ENCODE measurements around the gene LRRK2.
"Not testable (repeated sequence)": the region's sequence is repeated elsewhere in the genome, so short reads cannot be mapped to it uniquely, and the experiment has no call there.

LRRK2 gene

DNA sequence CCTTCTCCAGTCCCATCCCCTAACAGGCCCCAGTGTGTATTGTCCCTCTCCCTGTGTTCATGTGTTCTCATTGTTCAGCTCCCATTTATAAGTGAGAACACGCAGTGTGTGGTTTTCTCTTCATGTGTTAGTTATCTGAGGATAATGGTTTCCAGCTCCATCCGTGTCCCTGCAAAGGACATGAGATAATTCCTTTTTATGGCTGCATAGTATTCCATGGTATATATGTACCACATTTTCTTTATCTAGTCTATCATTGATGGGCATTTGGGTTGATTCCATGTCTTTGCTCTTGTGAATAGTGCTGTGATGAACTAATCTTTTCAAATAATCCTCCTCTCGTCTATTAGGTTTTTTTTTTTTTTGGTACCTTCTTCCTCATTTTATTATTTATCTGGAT lies 25.9 kb downstream of the LRRK2 start:
- DNase-seq, result not testable (repeated sequence)

DNA sequence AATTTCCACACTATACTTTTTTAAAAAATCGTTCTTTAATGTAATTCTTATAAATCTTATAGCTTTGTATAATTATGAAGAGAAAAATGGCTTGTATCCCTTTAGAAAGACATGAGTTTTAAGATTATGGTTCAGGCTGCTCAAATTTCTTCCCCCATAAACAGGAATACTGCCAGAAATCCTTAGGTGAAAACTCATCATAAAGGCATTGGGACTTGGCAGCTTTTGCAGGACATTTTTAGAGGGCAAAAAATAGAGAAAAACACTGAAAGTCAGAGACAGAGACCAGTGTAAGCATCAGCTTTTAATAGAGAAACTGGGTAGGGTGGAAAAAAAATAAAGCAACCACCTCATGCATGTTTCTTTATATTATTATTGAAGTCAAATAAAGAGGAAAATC lies 29.1 kb downstream of the LRRK2 start:
- no peak for DNase-seq

DNA sequence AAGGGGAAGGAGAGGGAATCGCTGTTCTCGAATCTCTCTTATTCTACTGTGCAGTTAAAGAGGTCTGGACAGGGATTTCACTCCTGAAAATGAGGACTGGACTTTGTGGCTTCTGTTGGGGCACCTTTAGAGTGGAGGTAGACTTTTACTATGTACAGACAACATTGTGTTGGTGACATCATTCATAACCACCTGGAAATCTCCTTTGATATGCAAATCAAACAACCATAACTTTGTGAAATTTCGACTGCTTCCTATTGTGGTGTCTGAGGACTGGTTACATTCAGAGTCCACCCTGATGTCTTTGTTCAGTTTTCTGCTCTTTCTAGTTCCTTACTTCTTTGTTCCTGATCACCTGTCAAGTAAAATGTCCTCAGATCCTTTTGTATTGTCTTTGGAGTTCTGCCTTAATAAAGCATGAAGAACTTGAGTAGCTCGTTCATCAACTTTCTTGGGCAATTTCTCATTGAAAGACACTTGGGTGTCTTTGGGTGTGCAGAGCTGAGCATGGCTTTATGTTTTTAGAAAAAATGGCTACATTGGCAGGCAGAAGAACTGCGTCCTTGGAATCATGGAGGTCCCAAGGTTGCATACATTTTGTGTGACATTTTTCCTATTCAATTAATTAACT lies 29.8 kb downstream of the LRRK2 start:
- DNase-seq, result no peak

DNA sequence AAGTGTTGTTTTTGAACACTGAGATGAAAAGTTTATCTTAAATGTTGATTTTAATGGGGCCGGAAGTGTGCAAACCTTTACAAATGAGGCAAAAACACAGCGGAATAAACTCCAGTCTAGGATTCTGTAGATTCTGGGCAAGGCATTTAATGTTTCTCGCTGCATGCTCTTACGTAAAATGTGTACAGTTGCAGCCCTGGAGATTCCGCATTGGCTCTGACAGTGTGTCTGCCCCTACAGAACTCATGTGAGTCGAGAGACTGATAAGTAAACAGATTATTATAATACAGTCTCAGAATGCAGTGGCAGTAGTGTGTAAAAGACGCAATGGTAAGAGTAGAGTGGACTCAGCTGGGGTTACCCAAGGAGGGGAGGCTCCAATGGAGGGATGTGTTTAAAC lies 33.6 kb downstream of the LRRK2 start:
- no peak for DNase-seq

DNA sequence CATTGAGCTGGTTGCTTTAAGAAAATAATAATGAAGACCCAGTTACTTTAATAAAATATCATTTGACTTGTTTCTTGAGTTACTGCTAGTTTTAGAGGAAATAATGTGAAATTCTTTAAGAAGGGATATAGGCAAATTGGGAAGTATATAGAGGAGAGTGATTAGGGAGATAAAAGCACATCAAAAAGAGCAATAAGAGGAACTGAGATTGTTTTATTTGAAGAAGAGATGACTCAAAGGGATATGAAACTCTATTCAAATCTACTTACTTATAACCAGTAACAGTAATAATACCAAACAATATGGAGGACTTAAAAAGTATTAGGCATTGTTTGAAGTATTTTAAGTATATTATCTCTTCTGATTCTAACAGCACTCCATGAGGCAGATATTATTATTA lies 37.1 kb downstream of the LRRK2 start:
- DNase-seq, result no peak

DNA sequence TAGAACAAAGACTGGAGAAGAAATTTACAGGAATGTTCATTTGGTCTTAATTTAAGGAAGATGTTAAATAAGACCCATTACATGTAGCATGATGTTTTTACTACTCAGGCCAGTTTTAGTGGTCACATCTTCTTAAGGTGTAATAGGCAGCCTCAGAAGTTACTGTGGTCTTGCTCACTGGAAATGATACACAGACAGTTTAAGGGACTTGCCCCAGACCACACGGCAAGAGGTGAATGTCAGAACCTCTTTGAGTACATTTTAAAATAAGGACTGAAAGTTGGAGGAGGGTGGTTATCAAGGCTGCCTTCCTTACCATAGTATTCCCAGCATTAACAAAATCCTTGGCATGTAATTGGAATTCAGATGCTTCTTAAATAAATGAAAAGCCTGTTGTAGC lies 37.9 kb downstream of the LRRK2 start:
- no peak for DNase-seq

DNA sequence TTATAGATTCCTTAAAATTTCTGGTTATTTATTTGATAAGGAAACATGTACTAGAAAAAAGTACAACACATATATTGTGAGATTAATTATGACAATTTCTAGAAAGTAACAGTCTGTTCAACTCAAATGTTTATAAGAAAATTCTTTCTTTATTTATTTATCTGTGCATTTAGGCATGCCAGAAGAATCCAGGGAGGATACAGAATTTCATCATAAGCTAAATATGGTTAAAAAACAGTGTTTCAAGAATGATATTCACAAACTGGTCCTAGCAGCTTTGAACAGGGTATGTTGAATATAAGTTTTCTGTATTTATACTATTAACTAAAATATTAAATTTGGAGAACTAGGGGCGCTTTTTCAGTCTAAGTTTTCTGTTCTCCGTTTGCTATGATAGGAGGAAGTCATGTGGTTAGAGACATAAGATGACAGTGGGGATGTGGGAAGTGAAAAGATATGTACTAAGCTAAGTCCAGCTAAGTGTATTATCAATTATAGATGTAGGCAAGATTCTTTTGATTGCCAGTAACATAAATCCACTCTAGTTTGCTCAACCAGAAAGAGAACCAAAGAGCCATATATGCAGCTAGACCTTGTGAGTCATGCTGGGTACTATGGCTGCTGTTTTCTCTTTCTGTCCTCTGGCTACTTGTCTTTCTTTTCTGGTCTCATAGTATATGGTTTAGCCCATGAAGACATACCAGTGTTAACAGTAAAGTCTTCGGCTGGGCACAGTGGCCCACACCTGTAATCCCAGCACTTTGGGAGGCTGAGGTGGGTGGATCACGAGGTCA lies 39.0 kb downstream of the LRRK2 start:
- DNase-seq, result no peak

DNA sequence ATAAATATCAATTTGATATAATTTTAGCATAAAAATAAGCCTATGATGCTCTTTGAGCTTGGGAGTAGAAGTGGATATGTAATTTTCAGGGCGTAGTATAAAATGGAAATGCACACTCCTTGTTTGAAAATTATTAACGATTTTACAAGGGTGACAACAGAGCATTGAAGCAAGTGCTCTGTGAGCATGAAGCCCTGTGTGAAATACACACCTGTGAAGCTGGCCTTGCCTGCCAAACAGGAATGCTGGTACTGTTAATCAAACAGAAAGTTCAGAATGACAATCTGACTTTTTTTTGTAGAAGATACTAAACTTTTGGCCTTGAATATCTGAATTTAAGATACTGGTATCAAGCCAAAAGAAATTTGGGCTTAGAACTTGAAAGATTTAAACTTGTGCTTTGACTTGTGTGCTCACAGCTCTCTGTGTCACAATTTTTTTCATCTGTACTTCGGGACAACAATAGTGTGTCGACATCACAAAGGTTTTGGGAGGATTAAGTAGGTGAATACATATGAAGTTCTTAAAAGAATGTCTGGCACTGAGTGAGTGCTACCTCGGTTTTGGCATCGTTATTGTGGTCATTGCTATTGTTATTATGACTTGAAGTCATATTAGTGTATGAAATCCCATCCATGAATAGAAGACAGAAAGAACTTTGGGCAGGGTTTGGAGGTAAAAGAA lies 47.3 kb downstream of the LRRK2 start:
- DNase-seq, result no peak

DNA sequence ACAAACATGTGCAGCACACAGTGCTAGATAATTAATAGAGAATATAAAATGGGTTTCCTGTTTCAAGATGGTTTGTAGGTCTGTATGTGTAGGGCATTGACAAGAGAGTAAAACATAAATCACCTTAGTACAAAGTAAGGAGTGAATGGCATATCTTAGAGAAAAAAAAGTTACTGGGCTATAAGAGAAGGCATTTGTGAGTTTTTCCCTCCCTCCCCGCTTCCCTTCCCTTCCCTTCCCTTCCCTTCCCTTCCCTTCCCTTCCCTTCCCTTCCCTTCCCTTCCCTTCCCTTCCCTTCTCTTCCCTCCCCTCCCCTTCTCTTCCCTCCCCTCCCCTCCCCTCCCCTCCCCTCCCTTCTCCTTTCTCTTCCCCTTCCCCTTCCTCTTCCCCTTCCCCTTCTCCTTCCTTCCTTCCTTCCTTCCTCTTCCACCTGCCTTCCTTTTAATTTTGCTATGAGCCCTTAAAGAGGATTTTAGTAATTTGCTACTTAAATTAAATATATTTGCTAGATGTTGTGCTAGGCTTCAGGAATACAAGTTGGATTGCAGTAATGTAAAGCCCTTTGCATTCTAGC lies 57.1 kb downstream of the LRRK2 start:
- no peak for DNase-seq

DNA sequence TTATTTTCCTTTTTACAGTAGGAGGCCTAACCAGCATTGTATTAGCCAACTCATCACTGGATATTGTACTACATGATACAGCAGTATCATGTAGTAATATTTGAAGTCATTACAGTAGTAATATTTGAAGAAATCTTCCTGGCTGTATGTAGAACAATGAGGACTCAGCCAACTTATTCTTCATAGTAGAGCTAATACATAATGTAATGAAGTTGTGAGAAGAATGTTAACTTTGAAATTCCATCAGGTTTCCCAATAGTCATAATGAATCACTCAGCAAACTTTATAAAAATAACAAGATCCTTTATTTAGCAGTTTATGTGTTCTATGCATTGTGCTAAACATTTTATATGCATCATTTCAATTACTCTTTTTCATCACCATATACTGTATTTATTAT lies 61.8 kb downstream of the LRRK2 start:
- DNase-seq, result no peak

DNA sequence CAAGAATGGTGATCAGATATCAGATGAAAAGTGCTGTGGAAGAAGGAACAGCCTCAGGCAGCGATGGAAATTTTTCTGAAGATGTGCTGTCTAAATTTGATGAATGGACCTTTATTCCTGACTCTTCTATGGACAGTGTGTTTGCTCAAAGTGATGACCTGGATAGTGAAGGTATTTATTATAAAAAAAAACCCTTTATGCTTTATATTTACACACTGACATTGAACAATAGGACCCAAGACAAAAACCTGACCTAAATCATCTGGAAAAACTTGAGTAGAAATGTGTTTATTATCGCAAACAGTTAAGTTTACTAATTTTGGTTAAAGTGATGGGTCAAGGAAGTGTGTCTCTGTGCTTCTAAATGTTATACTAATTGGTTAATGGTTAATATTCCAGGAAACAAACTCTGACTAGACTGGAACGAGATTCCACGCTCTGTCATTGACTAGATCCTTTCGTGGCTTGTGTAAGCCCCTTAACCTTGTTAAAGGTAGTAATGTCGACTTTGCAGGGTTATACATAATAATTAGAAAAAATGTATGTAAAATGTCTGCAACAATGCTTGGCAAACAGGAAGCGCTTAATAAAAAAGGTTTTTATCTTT lies 62.7 kb downstream of the LRRK2 start:
- no peak for DNase-seq

DNA sequence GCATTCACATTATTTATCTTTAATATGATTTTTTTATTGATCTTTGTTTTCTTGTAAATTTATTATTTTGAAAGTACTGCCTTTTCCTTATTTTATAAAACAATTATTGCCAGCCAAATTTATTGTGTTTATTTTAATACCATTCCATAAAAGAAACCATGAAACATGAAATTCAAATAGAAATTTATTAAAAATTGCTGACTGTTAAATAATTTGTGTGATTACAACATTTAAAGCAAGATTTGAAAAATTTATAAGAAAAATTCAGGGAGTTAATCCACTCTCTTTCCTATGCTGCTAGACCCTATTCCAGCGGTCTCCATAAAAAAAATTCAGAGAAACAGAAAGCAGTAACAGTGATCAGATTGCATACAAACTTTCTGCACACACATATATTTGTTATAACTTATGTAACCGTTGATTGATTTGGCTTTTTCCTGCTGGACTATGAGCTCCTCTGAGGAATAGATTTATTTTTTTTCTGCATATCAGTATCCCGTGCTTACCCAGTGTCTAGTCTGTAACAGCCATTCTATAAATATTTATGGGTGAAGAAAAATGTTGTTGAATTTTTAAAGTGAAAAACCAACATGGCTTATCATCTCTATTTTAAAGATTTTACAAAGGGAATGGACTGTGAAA lies 68.1 kb downstream of the LRRK2 start:
- DNase-seq, result no peak

DNA sequence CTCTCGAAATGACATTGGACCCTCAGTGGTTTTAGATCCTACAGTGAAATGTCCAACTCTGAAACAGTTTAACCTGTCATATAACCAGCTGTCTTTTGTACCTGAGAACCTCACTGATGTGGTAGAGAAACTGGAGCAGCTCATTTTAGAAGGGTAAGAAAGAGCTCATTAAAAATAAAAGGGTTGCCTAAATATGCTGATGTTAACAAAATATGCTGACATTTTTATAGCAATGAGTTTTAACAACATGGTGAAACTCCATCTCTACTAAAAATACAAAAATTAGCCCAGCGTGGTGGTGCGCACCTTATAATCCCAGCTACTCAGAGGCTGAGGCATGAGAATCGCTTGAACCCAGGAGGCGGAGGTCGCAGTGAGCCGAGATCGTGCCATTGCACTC lies 73.5 kb downstream of the LRRK2 start:
- no peak for DNase-seq

DNA sequence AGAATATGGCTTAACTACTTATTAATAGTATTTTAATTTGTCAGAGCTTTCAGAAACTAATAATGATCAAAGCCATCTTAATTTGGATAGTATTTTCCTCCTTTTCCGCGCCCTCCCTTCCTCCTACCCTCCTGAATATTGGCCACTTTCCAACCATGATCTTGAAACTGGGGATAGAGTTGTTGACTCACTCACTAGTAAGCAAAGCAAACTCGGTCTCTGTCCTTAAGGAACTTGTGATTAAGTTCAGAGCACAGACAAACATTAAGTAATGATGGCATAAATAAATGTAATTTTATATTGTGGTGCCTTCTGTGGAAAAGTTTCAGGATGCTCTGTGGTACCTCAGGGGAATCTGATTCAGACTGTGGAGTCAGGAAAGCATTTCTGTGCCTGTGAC lies 75.7 kb downstream of the LRRK2 start:
- no peak for DNase-seq

DNA sequence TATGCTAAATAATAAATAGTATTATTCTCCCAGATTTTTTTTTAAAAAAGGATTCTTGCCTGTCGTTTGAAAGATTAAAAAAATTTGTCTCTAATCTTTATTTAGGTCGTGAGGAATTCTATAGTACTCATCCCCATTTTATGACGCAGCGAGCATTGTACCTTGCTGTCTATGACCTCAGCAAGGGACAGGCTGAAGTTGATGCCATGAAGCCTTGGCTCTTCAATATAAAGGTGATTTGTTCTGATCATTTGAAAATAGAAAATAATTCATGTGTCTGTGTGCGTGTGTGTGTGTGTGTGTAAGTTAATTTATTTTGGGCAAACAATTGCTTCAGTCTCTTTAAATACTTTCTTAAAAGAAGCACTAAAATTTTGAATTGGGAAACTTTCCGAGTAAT lies 84.2 kb downstream of the LRRK2 start:
- DNase-seq, result no peak

DNA sequence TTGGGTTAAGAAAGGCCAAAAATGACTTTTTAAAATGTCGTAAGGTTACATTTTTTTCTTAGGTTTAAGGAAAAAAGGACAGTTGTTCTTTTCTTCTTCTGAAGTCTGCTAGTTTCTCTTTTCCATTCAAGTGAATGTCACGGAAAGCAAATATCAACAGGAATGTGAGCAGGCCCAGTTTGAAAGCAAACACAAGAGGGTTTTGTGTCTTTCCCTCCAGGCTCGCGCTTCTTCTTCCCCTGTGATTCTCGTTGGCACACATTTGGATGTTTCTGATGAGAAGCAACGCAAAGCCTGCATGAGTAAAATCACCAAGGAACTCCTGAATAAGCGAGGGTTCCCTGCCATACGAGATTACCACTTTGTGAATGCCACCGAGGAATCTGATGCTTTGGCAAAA lies 85.4 kb downstream of the LRRK2 start:
- DNase-seq, result no peak

DNA sequence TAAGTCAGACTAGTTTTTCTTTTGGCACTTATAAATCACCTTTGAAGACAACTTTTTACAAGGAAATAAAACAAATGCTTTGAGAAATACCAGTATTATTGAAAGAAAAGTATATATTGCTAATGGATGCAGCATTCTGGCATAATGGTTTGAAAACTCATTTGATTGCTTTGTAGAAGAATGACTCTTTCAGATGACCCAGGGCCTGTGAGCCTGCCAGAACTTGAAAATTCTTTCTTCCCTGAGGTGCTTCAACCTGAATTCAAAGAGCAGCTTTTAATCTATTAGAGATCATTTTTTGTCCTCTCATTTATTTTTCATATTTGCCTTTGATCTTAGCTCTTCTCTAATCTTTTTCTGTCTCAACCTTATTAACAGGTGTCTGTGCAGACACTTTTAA lies 87.4 kb downstream of the LRRK2 start:
- DNase-seq, result no peak

DNA sequence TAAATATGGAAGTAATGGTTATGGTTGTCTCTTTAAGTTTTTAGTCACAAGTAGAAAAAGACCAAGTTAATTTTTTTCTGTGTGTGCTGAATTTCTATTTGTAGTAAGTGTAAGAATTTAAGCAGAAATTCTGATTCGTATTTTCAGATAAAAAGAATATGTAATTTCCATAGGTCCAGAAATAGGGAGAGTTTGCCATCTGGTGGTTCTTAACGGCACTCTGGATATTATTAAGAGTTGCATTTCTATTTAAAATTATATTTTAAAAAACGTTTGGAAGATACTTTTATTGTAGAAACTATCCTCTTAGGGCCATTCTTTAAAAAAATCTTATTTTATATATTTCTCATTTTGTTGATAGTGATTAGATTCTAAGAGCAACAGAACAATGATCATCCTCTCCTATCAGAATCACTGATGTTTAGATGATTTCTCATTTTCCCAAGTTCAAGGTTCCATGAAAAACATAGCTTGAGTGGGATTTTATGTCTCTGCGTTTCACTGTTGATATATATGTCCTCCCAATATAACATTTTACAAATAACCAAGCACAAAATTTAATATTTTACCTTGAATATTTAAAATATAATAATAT lies 88.3 kb downstream of the LRRK2 start:
- DNase-seq, result no peak

DNA sequence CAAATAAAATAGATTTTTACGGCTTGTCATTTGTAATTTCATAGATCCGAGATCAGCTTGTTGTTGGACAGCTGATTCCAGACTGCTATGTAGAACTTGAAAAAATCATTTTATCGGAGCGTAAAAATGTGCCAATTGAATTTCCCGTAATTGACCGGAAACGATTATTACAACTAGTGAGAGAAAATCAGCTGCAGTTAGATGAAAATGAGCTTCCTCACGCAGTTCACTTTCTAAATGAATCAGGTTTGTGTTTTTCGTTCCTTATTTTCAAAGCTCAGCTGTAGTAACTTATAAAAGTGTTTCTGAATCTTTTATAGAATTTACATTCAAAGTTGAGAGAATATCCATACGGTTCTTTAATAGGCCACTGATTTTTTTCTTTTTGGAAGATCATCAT lies 89.1 kb downstream of the LRRK2 start:
- no peak for DNase-seq

DNA sequence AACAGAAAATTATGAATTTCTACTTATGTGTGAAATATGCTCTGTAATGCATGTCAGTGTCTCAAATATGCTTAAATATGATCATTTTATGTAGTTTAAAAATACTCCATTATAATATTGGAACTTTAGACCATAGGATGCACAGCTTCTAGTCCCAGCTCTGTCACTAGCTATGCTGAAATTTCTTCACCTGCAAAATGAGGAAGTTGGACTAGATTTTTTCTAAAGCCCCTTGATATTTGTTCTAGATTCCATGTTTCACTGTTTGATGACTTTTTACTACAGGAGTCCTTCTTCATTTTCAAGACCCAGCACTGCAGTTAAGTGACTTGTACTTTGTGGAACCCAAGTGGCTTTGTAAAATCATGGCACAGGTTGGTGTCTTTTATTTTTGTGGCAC lies 90.1 kb downstream of the LRRK2 start:
- DNase-seq, result no peak

DNA sequence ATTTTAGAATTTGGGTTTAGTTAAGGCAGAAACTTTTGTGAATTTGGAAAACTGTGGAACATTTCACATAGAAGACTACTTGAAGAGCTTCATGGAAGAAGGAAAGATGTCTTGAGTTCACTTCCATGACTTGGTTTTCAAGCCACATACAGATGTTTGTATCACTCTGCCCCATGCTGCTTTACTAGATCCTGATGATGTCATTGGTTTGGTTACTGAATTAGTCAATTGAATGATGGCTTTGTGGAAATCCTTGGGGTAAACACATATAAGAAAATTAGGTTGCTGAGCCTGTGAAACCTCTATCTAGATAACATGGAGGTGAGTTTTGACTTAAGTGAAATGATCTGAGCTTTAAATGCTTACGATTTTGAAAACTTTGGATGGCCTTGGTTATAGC lies 90.6 kb downstream of the LRRK2 start:
- DNase-seq, result no peak

DNA sequence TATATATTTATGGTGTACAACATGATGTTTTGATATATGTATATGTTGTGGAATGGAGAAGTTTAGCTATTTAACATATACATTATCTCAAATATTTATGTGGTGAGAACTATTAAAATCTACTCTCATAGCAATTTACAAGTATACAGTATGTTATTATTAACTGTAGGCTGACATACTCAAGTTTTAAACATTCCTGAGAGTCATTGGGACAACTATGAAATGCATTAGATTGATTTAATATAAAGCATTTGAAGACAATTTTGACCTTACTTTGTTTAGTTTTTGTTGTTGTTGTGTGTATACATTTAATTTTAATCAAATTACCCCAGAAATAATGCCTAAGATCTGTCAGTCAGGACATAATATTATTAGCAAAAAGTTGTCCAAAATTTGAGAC lies 99.5 kb downstream of the LRRK2 start:
- no peak for DNase-seq
